ENCODE measurements around the gene ECHS1. TPM values are rescaled to one million over a fixed set of nuclear protein-coding genes. Genes with fewer than 3 reads are reported as not detected.
A peak's percentile ranks its signal among the peaks of the same experiment; 100 is the strongest.
"Not testable (repeated sequence)": the region's sequence is repeated elsewhere in the genome, so short reads cannot be mapped to it uniquely, and the experiment has no call there.

ECHS1 gene
- total and polyA plus RNA-seq, 5 donors, result 91.0 to 177 (median 115) TPM

GRCh38 chr10:133377025-133377817 lies 4.1 kb upstream of the ECHS1 start:
- H3K9me3 ChIP-seq (ENCODE audit: control insufficient read depth, low read length), result no peaks in the 10 kb centered on the region
- peaks cover 4% of the 10 kb centered on the region for H3K4me1 ChIP-seq (ENCODE audit: control insufficient read depth, insufficient read depth, low read length)
- intact Hi-C loops (cut with DNase I), result no loop called here
- no peak overlapping the region for H3K4me3 ChIP-seq (ENCODE audit: low read length)
- no peak for ATAC-seq
- no peaks in the 10 kb centered on the region for H3K27me3 ChIP-seq (ENCODE audit: control insufficient read depth, insufficient read depth)
- H3K27ac ChIP-seq (ENCODE audit: low read length), result no peak overlapping the region
- WGBS, result 91% methylated on average over 30 of the region's 30 CpGs
- DNase-seq, result peak in 1 of 3 donors; percentile 55

- H3K27ac ChIP-seq (ENCODE audit: low read length); H3K9me3 ChIP-seq (ENCODE audit: control insufficient read depth, low read length); H3K27me3 ChIP-seq (ENCODE audit: control insufficient read depth, insufficient read depth); H3K4me1 ChIP-seq (ENCODE audit: control insufficient read depth, insufficient read depth, low read length); intact Hi-C loops (cut with DNase I); ATAC-seq; H3K4me3 ChIP-seq (ENCODE audit: low read length): not testable (repeated sequence)
- WGBS, result 94% methylated on average over 5 of the region's 5 CpGs
- peak in 1 of 3 donors; percentile 2 for DNase-seq
Measured at GRCh38 chr10:133376183-133376582, 3.0 kb upstream of the ECHS1 start.

GRCh38 chr10:133375357-133376115 lies 2.4 kb upstream of the ECHS1 start:
- intact Hi-C loops (cut with DNase I), result no loop called here
- Histone ChIP-seq H3K27me3 (ENCODE audit: control insufficient read depth, insufficient read depth) (no peaks in the 10 kb centered on the region), H3K27ac (ENCODE audit: low read length) (no peak overlapping the region), H3K9me3 (ENCODE audit: control insufficient read depth, low read length) (no peaks in the 10 kb centered on the region), H3K4me3 (ENCODE audit: low read length) (no peak overlapping the region), H3K4me1 (ENCODE audit: control insufficient read depth, insufficient read depth, low read length) (peaks cover 4% of the 10 kb centered on the region)
- no peak for ATAC-seq
- 73% methylated on average over 12 of the region's 12 CpGs for WGBS
- no peak for DNase-seq

- Histone ChIP-seq H3K4me3 (ENCODE audit: low read length) (peak overlapping the region; percentile 80), H3K27ac (ENCODE audit: low read length) (no peak overlapping the region), H3K27me3 (ENCODE audit: control insufficient read depth, insufficient read depth) (no peaks in the 10 kb centered on the region), H3K4me1 (ENCODE audit: control insufficient read depth, insufficient read depth, low read length) (no peaks in the 10 kb centered on the region), H3K9me3 (ENCODE audit: control insufficient read depth, low read length) (no peaks in the 10 kb centered on the region)
- DNase-seq (peak; percentile 48 to 79 (median 73)), ATAC-seq (peak; percentile 4 to 10)
- WGBS, result 48% methylated on average over 20 of the region's 20 CpGs
- intact Hi-C loops (cut with DNase I), result no loop called here
Measured at GRCh38 chr10:133372507-133372906, 647 bp downstream of the ECHS1 start.

- Histone ChIP-seq H3K4me1 (ENCODE audit: control insufficient read depth, insufficient read depth, low read length) (no peaks in the 10 kb centered on the region), H3K9me3 (ENCODE audit: control insufficient read depth, low read length) (no peaks in the 10 kb centered on the region), H3K27me3 (ENCODE audit: control insufficient read depth, insufficient read depth) (no peaks in the 10 kb centered on the region), H3K27ac (ENCODE audit: low read length) (no peak overlapping the region), H3K4me3 (ENCODE audit: low read length) (no peak overlapping the region)
- no peak for ATAC-seq
- intact Hi-C loops (cut with DNase I), result no loop called here
- 89% methylated on average over 24 of the region's 24 CpGs for WGBS
- DNase-seq, result peak in 2 of 3 donors; percentile 27 to 44
Measured at GRCh38 chr10:133370030-133370786, 2.9 kb downstream of the ECHS1 start.

- intact Hi-C loops (cut with DNase I), result no loop called here
- WGBS, result 90% methylated on average over 7 of the region's 7 CpGs
- no peaks in the 10 kb centered on the region for H3K27me3 ChIP-seq (ENCODE audit: control insufficient read depth, insufficient read depth)
- no peak overlapping the region for H3K4me3 ChIP-seq (ENCODE audit: low read length)
- ATAC-seq (no peak), DNase-seq (peak in 2 of 3 donors; percentile 31 to 33)
- H3K9me3 ChIP-seq (ENCODE audit: control insufficient read depth, low read length), result no peaks in the 10 kb centered on the region
- no peak overlapping the region for H3K27ac ChIP-seq (ENCODE audit: low read length)
- no peaks in the 10 kb centered on the region for H3K4me1 ChIP-seq (ENCODE audit: control insufficient read depth, insufficient read depth, low read length)
Measured at GRCh38 chr10:133368153-133368552, 5.0 kb downstream of the ECHS1 start.

- H3K27me3 ChIP-seq (ENCODE audit: control insufficient read depth, insufficient read depth); ATAC-seq; H3K27ac ChIP-seq (ENCODE audit: low read length); H3K9me3 ChIP-seq (ENCODE audit: control insufficient read depth, low read length); H3K4me1 ChIP-seq (ENCODE audit: control insufficient read depth, insufficient read depth, low read length); H3K4me3 ChIP-seq (ENCODE audit: low read length); intact Hi-C loops (cut with DNase I): not testable (repeated sequence)
- DNase-seq, result peak in 1 of 3 donors; percentile 7
- WGBS, result 83% methylated on average over 4 of the region's 7 CpGs
Measured at GRCh38 chr10:133367461-133367860, 5.7 kb downstream of the ECHS1 start.

GRCh38 chr10:133366751-133367150 lies 6.4 kb downstream of the ECHS1 start:
- H3K27me3 ChIP-seq (ENCODE audit: control insufficient read depth, insufficient read depth), result no peaks in the 10 kb centered on the region
- H3K4me3 ChIP-seq (ENCODE audit: low read length), result no peak overlapping the region
- no peak for ATAC-seq
- WGBS, result 94% methylated on average over 13 of the region's 13 CpGs
- no peaks in the 10 kb centered on the region for H3K9me3 ChIP-seq (ENCODE audit: control insufficient read depth, low read length)
- no peaks in the 10 kb centered on the region for H3K4me1 ChIP-seq (ENCODE audit: control insufficient read depth, insufficient read depth, low read length)
- intact Hi-C loops (cut with DNase I), result no loop called here
- DNase-seq, result peak in 2 of 3 donors; percentile 29 to 36
- no peak overlapping the region for H3K27ac ChIP-seq (ENCODE audit: low read length)

GRCh38 chr10:133366130-133366478 lies 7.0 kb downstream of the ECHS1 start:
- no peaks in the 10 kb centered on the region for H3K9me3 ChIP-seq (ENCODE audit: control insufficient read depth, low read length)
- peak in 2 of 3 donors; percentile 29 for DNase-seq
- H3K27ac ChIP-seq (ENCODE audit: low read length), result no peak overlapping the region
- intact Hi-C loops (cut with DNase I), result no loop called here
- no peak for ATAC-seq
- 84% methylated on average over 17 of the region's 17 CpGs for WGBS
- no peaks in the 10 kb centered on the region for H3K4me1 ChIP-seq (ENCODE audit: control insufficient read depth, insufficient read depth, low read length)
- H3K4me3 ChIP-seq (ENCODE audit: low read length), result no peak overlapping the region
- no peaks in the 10 kb centered on the region for H3K27me3 ChIP-seq (ENCODE audit: control insufficient read depth, insufficient read depth)

- no peak for ATAC-seq
- 87% methylated on average over 13 of the region's 13 CpGs for WGBS
- Histone ChIP-seq H3K27ac (ENCODE audit: low read length) (no peak overlapping the region), H3K27me3 (ENCODE audit: control insufficient read depth, insufficient read depth) (no peaks in the 10 kb centered on the region), H3K4me3 (ENCODE audit: low read length) (no peak overlapping the region), H3K4me1 (ENCODE audit: control insufficient read depth, insufficient read depth, low read length) (no peaks in the 10 kb centered on the region), H3K9me3 (ENCODE audit: control insufficient read depth, low read length) (no peaks in the 10 kb centered on the region)
- intact Hi-C loops (cut with DNase I), result no loop called here
- DNase-seq, result peak in 1 of 3 donors; percentile 12
Measured at GRCh38 chr10:133365461-133366129, 7.6 kb downstream of the ECHS1 start.

All from right cardiac atrium (tissue), 5 donors.